Vagina (tissue), 2 donors: ENCODE data around the gene NAA16. TPM values are rescaled to one million over a fixed set of nuclear protein-coding genes. Genes with fewer than 3 reads are reported as not detected.
A peak's percentile ranks its signal among the peaks of the same experiment; 100 is the strongest.

Experiments used
- DNase-seq, 2 donors: peaks; one replicate each; pipeline ENCODE4 v3.0.0-alpha.2; 2017; ENCODE audit errors: extremely low spot score in 2 of 2
- H3K27ac ChIP-seq: fragments of 200-600 bp; sonication (generic); one replicate; pipeline ENCODE4 v1.5.1; 2019
- H3K27me3 ChIP-seq: fragments of 200-600 bp; sonication (generic); one replicate; pipeline ENCODE4 v1.5.1; 2019
- H3K36me3 ChIP-seq, 2 donors: fragments of 200-600 bp; sonication (generic); one replicate each; pipeline ENCODE4 v1.5.1; 2017 to 2019
- H3K4me1 ChIP-seq: fragments of 200-600 bp; sonication (generic); one replicate; pipeline ENCODE4 v1.5.1; 2019
- H3K4me3 ChIP-seq, 2 donors: fragments of 200-600 bp; sonication (generic); 1 replicate in 1 of 2; 2 replicates in 1 of 2; pipeline ENCODE4 v1.5.1; 2016 to 2019
- H3K9me3 ChIP-seq: fragments of 200-600 bp; sonication (generic); one replicate; pipeline ENCODE4 v1.5.1; 2019
- CTCF ChIP-seq, 3 experiments: fragments of 450-650 bp in 2 of 3; fragments of 200-600 bp in 1 of 3; sonication (generic) in 1 of 3; IDR thresholded peaks; one replicate each; pipeline ENCODE4 v1.5.1; 2017 to 2019; ENCODE audit warnings: antibody characterized with exemption in 3 of 3, mild to moderate bottlenecking in 2 of 3, moderate library complexity in 2 of 3
- POLR2A ChIP-seq, 2 donors: fragments of 450-650 bp; IDR thresholded peaks; one replicate each; pipeline ENCODE4 v1.6.1; 2017; ENCODE audit warnings: antibody characterized with exemption in 2 of 2, mild to moderate bottlenecking in 2 of 2, moderate library complexity in 2 of 2
- POLR2AphosphoS5 ChIP-seq, 2 donors: sonication (generic); formaldehyde crosslinking; IDR thresholded peaks; one replicate each; pipeline ENCODE4 v1.9.0; 2017; ENCODE audit warnings: antibody characterized with exemption in 2 of 2, mild to moderate bottlenecking in 2 of 2, low read depth in 1 of 2; ENCODE audit not compliant: insufficient read depth in 1 of 2
- intact Hi-C: fragments of 100-400 bp; cut with DNase I; formaldehyde crosslinking; loops from one replicate; pipeline ENCODE4 v1.15.1; 2023
- total RNA-seq: library from RNA; depleted of rRNA; stranded (reverse); fragments of >200 nt; gene quantifications from one replicate; pipeline ENCODE4 v1.2.3, GENCODE V29; 2016

NAA16 gene
- total RNA-seq: 30.2 TPM

DNA sequence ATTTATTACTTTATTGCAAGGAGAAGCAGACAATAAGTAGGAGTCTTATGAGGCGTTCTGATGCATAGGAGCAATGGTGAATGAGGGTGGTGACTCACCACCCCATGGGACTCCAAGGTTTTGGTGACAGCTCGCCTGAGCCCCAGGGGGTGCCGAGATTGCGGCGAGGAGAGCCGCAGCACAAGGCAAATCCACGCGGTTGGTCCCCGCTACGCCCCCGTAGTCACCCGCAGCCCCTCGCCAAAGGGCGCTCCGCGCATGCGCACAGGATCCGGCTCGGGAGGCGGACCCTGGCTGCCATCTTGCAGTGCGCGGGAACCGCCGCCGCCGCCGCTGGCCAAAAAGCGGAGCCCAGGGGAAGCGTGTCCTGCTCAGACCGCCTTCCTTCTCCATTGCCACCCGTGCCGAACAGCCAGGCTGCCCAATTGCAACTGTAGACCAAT, at the start of gene NAA16:
Gene NAA16, plus strand, starts transcription at position 305 of the 443 bp plus-strand sequence. CDS start 262 bp downstream, outside the sequence.
- H3K4me1 ChIP-seq: peaks cover 44% of the 10 kb centered on the region
- no peaks in the 10 kb centered on the region for H3K27me3 ChIP-seq
- peak in 1 of 2 donors; percentile 94 for DNase-seq
- H3K9me3 ChIP-seq: no peaks in the 10 kb centered on the region
- intact Hi-C loops: no loop called here
- peak; percentile 90 to 96 for TF ChIP-seq POLR2AphosphoS5 (IDR thresholded peaks at IDR 0.05; ENCODE audit: insufficient read depth in 1 of 2, low read depth in 1 of 2)
- TF ChIP-seq CTCF (IDR thresholded peaks at IDR 0.05): no peak
- TF ChIP-seq POLR2A (IDR thresholded peaks at IDR 0.05): peak; percentile 33 to 87
- H3K27ac ChIP-seq: peak within 1 kb of the TSS; percentile 99
- peak within 1 kb of the TSS; percentile 76 to 99 for H3K4me3 ChIP-seq
- no peaks in the 10 kb centered on the region for H3K36me3 ChIP-seq

DNA sequence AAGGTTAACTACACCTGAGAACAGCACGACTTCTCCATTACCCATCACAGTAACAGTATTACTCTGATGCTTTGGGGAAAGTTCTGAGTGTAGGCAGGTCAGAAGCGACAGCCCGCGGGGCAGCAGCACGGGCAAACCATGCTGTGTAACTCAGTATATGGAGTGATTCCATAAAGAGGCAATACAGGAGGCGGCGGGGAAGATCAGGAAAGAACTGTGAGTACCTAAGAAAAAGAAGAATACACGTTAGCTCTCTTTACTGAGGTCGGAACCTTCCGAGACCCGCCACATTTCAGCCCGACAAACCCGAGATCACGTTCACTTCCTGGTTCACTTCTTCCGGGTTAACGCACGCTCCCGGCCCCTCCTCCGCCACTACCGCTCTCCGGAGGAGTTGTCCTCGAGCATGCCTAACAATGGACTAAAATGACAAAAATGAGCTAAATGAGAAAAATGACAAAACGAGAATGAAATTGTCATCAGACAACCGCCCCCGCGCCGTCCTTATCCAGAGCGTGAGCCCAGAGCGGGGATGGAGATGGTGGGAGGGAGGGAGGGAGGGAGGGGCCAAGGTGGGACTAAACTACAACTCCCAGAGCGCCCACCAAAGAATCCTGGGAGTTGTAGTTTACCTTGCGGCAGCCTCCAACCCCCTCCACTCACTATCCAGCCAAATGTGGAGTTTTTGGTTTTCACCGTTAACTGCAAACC, 47.7 kb upstream of the NAA16 start, which contains the start of gene MTRF1:
Gene MTRF1, minus strand, starts transcription at position 316 of the 711 bp plus-strand sequence. CDS start 2,669 bp downstream, outside the sequence.
- TF ChIP-seq CTCF (IDR thresholded peaks at IDR 0.05): no peak
- TF ChIP-seq POLR2AphosphoS5 (IDR thresholded peaks at IDR 0.05; ENCODE audit: insufficient read depth in 1 of 2, low read depth in 1 of 2): peak; percentile 51 to 75
- no peak for DNase-seq
- H3K4me3 ChIP-seq: peak within 1 kb of the TSS; percentile 44 to 55
- no peaks in the 10 kb centered on the region for H3K9me3 ChIP-seq
- no peaks in the 10 kb centered on the region for H3K27me3 ChIP-seq
- intact Hi-C loops: no loop called here
- H3K4me1 ChIP-seq: peaks cover 7% of the 10 kb centered on the region
- H3K36me3 ChIP-seq: peaks cover 0 to 12% of the 10 kb centered on the region in 2 donors
- H3K27ac ChIP-seq: peak within 1 kb of the TSS; percentile 90

DNA sequence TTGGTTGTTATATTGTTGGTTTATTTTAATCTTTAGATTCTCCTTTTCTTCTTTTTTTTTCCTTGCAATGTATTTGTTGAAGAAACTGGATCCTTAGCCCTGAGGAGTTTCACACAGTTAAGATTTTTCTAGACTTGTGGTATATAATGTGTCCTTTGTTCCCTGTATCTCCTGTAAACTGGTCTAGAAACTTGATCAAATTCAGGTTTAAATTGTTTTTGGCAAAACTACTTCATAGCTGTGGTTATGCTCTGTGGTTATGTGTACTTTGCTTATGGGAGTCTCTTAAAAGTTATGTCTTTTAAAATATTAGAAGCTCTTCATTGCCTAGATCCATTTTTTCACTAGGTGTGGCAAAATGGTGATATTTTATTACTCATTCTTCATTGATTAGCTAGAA, 44.0 kb upstream of the NAA16 start:
- Histone ChIP-seq H3K27me3 (no peaks in the 10 kb centered on the region), H3K4me1 (peaks cover 7% of the 10 kb centered on the region), H3K4me3 (no peak overlapping the region), H3K36me3 (no peaks in the 10 kb centered on the region), H3K27ac (no peak overlapping the region), H3K9me3 (no peaks in the 10 kb centered on the region)
- intact Hi-C loops: no loop called here
- DNase-seq: no peak
- no peak for TF ChIP-seq POLR2AphosphoS5 (IDR thresholded peaks at IDR 0.05; ENCODE audit: insufficient read depth in 1 of 2, low read depth in 1 of 2)

- H3K4me1 ChIP-seq: no peaks in the 10 kb centered on the region
- intact Hi-C loops: no loop called here
- no peak overlapping the region for H3K27ac ChIP-seq
- TF ChIP-seq POLR2AphosphoS5 (IDR thresholded peaks at IDR 0.05; ENCODE audit: insufficient read depth in 1 of 2, low read depth in 1 of 2) (no peak), CTCF (IDR thresholded peaks at IDR 0.05) (no peak), POLR2A (IDR thresholded peaks at IDR 0.05) (no peak)
- no peak for DNase-seq
- H3K4me3 ChIP-seq: no peak overlapping the region
- no peaks in the 10 kb centered on the region for H3K27me3 ChIP-seq
- H3K36me3 ChIP-seq: no peaks in the 10 kb centered on the region
- no peaks in the 10 kb centered on the region for H3K9me3 ChIP-seq
These were observed 42.3 kb upstream of the NAA16 start for GRCh38 chr13:41268764-41269163.

DNA sequence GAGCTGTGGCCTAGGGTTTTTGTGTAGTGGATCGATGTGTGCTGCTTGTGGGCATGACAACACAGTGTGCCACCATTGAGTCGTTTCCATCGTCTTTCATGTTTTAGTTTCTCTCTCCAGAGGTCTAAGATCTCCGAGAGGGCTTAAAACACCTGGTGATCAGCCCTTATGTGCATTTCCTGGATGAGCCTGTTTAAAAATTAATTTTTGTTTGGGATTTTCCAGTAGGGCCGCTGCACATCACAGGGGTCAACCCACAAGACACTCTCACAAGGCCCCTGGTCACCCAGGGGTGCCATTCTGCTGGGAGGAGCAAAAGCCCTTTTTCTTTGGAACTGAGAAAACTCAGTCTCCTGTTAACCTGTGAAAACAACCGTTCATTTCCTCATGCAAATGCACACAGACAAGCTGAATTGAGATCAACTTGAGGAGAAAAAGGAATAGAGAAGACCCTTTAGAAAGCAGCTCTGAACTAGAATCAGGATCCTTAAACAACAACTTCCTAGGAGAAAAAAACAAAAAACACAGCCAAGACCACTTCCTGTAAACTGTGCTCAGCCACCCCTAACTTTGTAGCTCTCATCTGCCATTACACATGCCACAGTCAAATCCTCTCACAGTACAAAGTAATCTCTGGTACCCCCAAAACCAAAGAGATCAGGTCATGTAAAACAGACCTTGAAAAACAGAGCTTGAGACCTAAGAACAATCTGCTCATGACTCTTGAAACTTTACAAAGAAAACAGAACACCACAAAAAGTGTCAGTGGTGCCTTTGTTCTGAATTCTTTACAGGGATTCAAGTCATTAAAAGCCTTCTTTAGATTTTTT, 39.4 kb upstream of the NAA16 start:
- Histone ChIP-seq H3K4me1 (no peaks in the 10 kb centered on the region), H3K4me3 (no peak overlapping the region), H3K9me3 (no peaks in the 10 kb centered on the region), H3K27me3 (no peaks in the 10 kb centered on the region), H3K27ac (no peak overlapping the region), H3K36me3 (no peaks in the 10 kb centered on the region)
- no peak for TF ChIP-seq CTCF (IDR thresholded peaks at IDR 0.05)
- no peak for TF ChIP-seq POLR2AphosphoS5 (IDR thresholded peaks at IDR 0.05; ENCODE audit: insufficient read depth in 1 of 2, low read depth in 1 of 2)
- TF ChIP-seq POLR2A (IDR thresholded peaks at IDR 0.05): no peak
- intact Hi-C loops: no loop called here
- no peak for DNase-seq
